GM21381 (cell line): ENCODE measurements around the gene MYO18B.

Experiments
- ATAC-seq: cut with Tn5 transposase; IDR thresholded peaks from one replicate; pipeline ENCODE4 v1.9.1; 2021; ENCODE audit warnings: mild to moderate bottlenecking, moderate library complexity; ENCODE audit not compliant: unreplicated experiment

MYO18B gene

GRCh38 chr22:26075251-26075650, 333.3 kb downstream of the MYO18B start:
- no peak for ATAC-seq

GRCh38 chr22:26079009-26079408, 337.0 kb downstream of the MYO18B start:
- no peak for ATAC-seq
